ENCODE data around the gene PGP.

DNA sequence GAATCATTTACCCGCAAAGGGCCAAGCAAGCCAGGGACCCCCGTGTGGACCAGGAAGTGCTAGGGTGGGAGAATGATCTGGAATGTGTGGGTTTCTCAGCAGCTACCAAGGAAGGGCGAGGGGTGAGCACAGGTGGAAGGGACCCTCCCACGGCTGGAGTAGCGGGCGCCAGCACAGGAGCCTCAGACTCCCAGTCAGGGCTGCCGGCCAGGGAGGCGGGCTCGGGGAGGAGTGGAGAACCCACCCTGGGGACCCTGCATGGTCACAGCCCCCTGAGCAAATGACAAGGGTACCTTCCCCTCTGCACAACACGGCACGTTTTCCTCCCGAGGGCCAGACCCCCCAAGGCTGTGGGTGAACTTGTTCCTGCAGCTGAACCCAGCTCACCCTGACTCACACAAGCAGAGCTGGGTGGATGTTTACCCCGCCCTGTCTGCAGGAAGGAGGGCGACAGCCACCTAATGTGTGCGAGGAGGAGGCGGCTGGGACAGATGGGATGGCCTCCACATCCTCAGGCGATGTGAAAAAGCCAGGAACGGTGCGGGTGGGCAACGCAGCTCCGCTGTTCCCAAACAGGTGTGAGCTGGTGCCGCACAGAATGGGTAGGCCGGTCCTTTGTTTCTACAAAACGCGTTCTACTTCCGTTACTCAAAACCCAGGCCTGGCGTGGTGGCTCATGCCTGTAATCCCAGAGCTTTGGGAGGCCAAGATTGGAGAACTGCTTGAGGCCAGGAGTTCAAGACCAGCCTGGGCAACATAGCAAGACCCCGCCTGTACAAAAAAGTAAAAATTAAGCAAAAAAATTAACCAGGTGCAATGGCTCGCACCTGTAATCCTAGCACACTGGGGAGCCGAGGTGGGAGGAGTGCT, 30.5 kb upstream of the PGP start:
- no peak for TF ChIP-seq EZH2 (IDR thresholded peaks at IDR 0.05; ENCODE audit: borderline replicate concordance, low read length)
- TF ChIP-seq, protein P1, sequence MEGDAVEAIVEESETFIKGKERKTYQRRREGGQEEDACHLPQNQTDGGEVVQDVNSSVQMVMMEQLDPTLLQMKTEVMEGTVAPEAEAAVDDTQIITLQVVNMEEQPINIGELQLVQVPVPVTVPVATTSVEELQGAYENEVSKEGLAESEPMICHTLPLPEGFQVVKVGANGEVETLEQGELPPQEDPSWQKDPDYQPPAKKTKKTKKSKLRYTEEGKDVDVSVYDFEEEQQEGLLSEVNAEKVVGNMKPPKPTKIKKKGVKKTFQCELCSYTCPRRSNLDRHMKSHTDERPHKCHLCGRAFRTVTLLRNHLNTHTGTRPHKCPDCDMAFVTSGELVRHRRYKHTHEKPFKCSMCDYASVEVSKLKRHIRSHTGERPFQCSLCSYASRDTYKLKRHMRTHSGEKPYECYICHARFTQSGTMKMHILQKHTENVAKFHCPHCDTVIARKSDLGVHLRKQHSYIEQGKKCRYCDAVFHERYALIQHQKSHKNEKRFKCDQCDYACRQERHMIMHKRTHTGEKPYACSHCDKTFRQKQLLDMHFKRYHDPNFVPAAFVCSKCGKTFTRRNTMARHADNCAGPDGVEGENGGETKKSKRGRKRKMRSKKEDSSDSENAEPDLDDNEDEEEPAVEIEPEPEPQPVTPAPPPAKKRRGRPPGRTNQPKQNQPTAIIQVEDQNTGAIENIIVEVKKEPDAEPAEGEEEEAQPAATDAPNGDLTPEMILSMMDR (conservative IDR thresholded peaks at IDR 0.05 in 1 of 2, IDR thresholded peaks at IDR 0.05 in 1 of 2; ENCODE audit: extremely low read depth in 1 of 2, insufficient read depth in 1 of 2, low read depth in 1 of 2, low read length in 2 of 2) = no peak

Measured in mammary epithelial cell (primary cell).